ENCODE measurements around the gene TXNDC9.
"Not testable (repeated sequence)": the region's sequence is repeated elsewhere in the genome, so short reads cannot be mapped to it uniquely, and the experiment has no call there.

TXNDC9 gene

GRCh38 chr2:99317873-99318200 lies 18.3 kb downstream of the TXNDC9 start:
- not testable (repeated sequence) for DNase-seq

- DNase-seq = no peak
Measured at GRCh38 chr2:99317161-99317872, 18.8 kb downstream of the TXNDC9 start.

DNA sequence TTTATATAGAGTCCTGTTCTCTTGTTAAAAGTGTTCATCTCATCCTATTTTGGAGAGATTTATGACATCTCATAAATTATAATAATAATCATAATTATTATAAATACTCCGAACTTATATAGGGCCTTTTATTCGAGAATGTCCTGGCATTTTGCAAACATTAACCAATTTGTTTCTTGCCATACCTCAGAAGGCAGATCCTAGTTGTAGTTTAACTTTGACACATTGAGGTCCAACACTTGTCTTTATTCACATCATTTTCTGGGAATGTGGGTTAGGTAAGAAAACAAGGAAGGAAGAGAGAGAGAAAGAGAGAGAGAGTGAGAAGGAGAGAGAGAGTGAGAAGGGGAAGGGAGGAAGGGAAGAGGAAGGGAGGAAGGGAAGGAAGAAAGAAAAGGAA lies 35.0 kb downstream of the TXNDC9 start, which contains the start of gene LYG1:
Gene LYG1 (minus strand): TSS at position 101 of the 400 bp plus-strand sequence. CDS start 5,527 bp downstream, outside the sequence.
- not testable (repeated sequence) for DNase-seq

GRCh38 chr2:99299580-99299979 lies 36.6 kb downstream of the TXNDC9 start:
- no peak for DNase-seq

- no peak for DNase-seq
Measured at GRCh38 chr2:99297994-99298393, 38.1 kb downstream of the TXNDC9 start.

DNA sequence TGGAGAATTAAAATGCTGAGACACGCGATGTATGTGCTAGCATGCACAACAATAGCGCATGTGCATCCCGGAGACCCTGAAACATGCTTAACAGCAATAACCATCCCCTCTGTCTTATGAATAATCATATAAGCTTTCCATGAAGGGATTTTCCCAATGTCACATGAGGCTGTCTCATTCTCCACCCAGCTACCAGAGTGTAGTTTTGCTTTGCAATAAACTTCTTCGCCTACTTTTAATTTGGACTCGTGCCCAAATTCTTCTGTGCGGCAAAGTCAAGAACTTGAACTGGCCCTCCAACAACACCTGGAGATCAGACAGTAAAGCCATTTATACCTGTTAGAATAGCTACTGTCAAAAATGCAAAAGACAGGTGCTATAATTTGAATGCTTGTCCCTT lies 50.6 kb downstream of the TXNDC9 start:
- DNase-seq = no peak

DNA sequence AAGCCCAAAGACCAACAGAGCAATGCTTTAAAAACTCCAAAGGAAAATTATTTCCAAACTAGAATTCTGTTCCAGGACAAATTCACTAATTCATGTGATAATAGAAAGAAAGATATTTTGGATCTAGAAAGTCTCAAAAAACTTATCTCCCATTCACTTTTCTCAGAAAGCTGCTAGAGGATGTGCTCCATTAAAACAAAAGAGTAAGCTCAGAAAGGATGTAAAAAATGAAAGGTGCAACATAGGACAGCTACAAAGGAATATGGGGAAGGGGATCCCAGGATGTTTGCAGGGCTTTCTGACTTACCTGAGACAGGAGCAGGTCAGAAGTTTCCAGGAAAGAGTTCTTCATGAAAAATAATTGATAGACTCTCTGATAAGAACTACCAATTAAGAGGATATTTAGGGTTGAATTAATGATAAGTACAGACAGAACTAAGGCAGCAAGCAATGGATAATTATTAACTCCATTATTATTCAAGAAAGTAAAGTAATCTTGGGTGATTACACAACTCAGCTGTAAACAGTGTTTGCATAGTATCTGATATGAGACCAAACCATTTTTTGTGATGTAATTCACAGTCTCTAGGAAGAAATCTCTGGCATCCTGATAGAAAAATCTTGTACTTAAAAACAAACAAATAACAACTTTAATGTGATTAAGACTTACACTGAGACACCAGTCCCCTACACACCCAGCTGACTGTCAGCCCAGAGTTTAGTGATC lies 56.0 kb downstream of the TXNDC9 start:
- DNase-seq = no peak

- DNase-seq = no peak
Measured at GRCh38 chr2:99278793-99279291, 57.3 kb downstream of the TXNDC9 start.

- DNase-seq = not testable (repeated sequence)
Measured at GRCh38 chr2:99278195-99278765, 57.9 kb downstream of the TXNDC9 start.

DNA sequence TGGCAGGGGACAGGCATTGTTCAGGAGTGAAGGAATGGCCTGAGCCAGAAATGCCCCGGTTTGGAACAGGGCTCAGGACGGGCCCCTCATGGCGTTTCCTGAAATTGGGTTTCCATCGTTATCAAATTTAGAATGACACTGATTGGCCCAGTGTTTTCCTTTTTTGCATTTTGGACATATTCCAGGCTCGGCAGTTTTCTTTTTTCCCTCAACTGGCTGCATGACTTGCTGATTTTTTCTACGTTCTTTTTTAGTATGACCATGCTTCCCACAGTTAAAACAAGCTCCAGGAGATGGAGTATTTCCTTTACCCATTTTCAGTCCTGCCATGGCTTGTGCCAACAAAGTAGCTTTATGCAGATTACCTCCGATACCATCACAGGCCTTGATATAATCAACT lies 60.3 kb downstream of the TXNDC9 start:
- no peak for DNase-seq

All from CD4-positive, alpha-beta T cell treated with Interleukin-17A for 1 hour (primary cell).